Right lobe of liver (tissue), 4 donors: ENCODE results near the gene PDZD2.

Experiments used
- CTCF ChIP-seq, 4 donors: fragments of 200-600 bp in 3 of 4; fragments of 450-650 bp in 1 of 4; IDR thresholded peaks; one replicate each; pipeline versions ENCODE4 v1.5.1 to v1.8.0; 2016 to 2022; ENCODE audit warnings: antibody characterized with exemption in 4 of 4, mild to moderate bottlenecking in 2 of 4
- POLR2A ChIP-seq: fragments of 450-650 bp; IDR thresholded peaks from one replicate; pipeline ENCODE4 v1.6.1; 2017; ENCODE audit warnings: antibody characterized with exemption, mild to moderate bottlenecking
- donor health status: DM: no; HTN: no; CAD: no.
- donor health status: DM: no; HTN: no; CAD: no.
- donor health status: DM: no; HTN: yes; CAD: no.

- no peak for TF ChIP-seq CTCF (IDR thresholded peaks at IDR 0.05)
- no peak for TF ChIP-seq POLR2A
Measured at GRCh38 chr5:32095261-32095671, 456.3 kb downstream of the PDZD2 start.
